Mesenchymal stem cell (in vitro differentiated cells and primary cell): Measurements from ENCODE around the gene USP47.

Experiments used
- DNase-seq: peaks from one replicate; pipeline ENCODE4 v3.0.0-alpha.2; 2013
- H2AFZ ChIP-seq: one replicate; pipeline ENCODE4 v1.6.1; 2013; ENCODE audit warnings: low read depth, mild to moderate bottlenecking, control low read depth, inconsistent platforms, low read length, moderate library complexity
- H2AK5ac ChIP-seq: 2 replicates; pipeline ENCODE4 v1.6.1; 2013; ENCODE audit warnings: low read length, moderate library complexity, mild to moderate bottlenecking, inconsistent platforms; ENCODE audit not compliant: severe bottlenecking
- H2BK120ac ChIP-seq: one replicate; pipeline ENCODE4 v1.6.1; 2013; ENCODE audit warnings: low read depth, mild to moderate bottlenecking, inconsistent platforms, low read length, moderate library complexity
- H2BK12ac ChIP-seq, 2 experiments: one replicate each; pipeline ENCODE4 v1.6.1; 2013; ENCODE audit warnings: inconsistent platforms in 2 of 2, low read length in 2 of 2, mild to moderate bottlenecking in 2 of 2, moderate library complexity in 2 of 2, control low read depth in 1 of 2
- H2BK15ac ChIP-seq: one replicate; pipeline ENCODE4 v1.6.1; 2013; ENCODE audit warnings: mild to moderate bottlenecking, low read depth, inconsistent platforms; ENCODE audit not compliant: poor library complexity, severe bottlenecking
- H2BK5ac ChIP-seq: 2 replicates; pipeline ENCODE4 v1.6.1; 2013; ENCODE audit warnings: low read depth, mild to moderate bottlenecking, low read length, control low read depth, inconsistent platforms; ENCODE audit not compliant: poor library complexity, severe bottlenecking
- H3K14ac ChIP-seq, 2 experiments: one replicate each; pipeline ENCODE4 v1.6.1; 2013; ENCODE audit warnings: inconsistent platforms in 2 of 2, low read length in 2 of 2, control low read depth in 1 of 2, mild to moderate bottlenecking in 1 of 2, moderate library complexity in 1 of 2
- H3K18ac ChIP-seq, 2 experiments: one replicate each; pipeline ENCODE4 v1.6.1; 2013; ENCODE audit warnings: inconsistent platforms in 2 of 2, low read length in 2 of 2, control low read depth in 1 of 2, low read depth in 1 of 2, mild to moderate bottlenecking in 1 of 2
- H3K23ac ChIP-seq, 2 experiments: one replicate each; pipeline ENCODE4 v1.6.1; 2013; ENCODE audit warnings: inconsistent platforms in 2 of 2, low read length in 2 of 2, mild to moderate bottlenecking in 2 of 2, moderate library complexity in 2 of 2, control low read depth in 1 of 2
- H3K27ac ChIP-seq: 2 replicates; pipeline ENCODE4 v1.5.1; 2013; ENCODE audit warnings: mild to moderate bottlenecking, moderate library complexity, low read length, control low read depth, inconsistent platforms; ENCODE audit not compliant: poor library complexity, severe bottlenecking
- H3K27me3 ChIP-seq, 2 experiments: 2 replicates each; pipeline versions ENCODE4 v1.6.1 to v1.7.0; 2013; ENCODE audit warnings: low read length in 2 of 2, mild to moderate bottlenecking in 2 of 2, moderate library complexity in 2 of 2, control low read depth in 1 of 2, inconsistent platforms in 1 of 2; ENCODE audit not compliant: control insufficient read depth in 1 of 2, insufficient read depth in 1 of 2
- H3K36me3 ChIP-seq, 2 experiments: 2 replicates each; pipeline versions ENCODE4 v1.6.1 to v1.7.0; 2013; ENCODE audit warnings: low read length in 2 of 2, control low read depth in 1 of 2, inconsistent platforms in 1 of 2, low read depth in 1 of 2, mild to moderate bottlenecking in 1 of 2; ENCODE audit not compliant: insufficient read depth in 2 of 2, control insufficient read depth in 1 of 2
- H3K4ac ChIP-seq, 2 experiments: one replicate each; pipeline ENCODE4 v1.6.1; 2013; ENCODE audit warnings: inconsistent platforms in 2 of 2, low read length in 2 of 2, mild to moderate bottlenecking in 2 of 2, moderate library complexity in 2 of 2, control low read depth in 1 of 2, low read depth in 1 of 2
- H3K4me1 ChIP-seq: 2 replicates; pipeline ENCODE4 v1.6.1; 2013; ENCODE audit warnings: low read depth, low read length, control low read depth; ENCODE audit not compliant: control insufficient read depth, insufficient read depth
- H3K4me2 ChIP-seq: 2 replicates; pipeline ENCODE4 v1.6.1; 2013; ENCODE audit warnings: low read length, mild to moderate bottlenecking, inconsistent platforms; ENCODE audit not compliant: poor library complexity, severe bottlenecking
- H3K4me3 ChIP-seq, 2 experiments: 2 replicates each; pipeline versions ENCODE4 v1.5.1 to v1.7.0; 2013; ENCODE audit warnings: low read length in 2 of 2, mild to moderate bottlenecking in 2 of 2, control low read depth in 1 of 2, low read depth in 1 of 2; ENCODE audit not compliant: insufficient read depth in 1 of 2
- H3K79me1 ChIP-seq: replicated peaks from 2 replicates; pipeline ENCODE4 v1.6.1; 2013; ENCODE audit warnings: mild to moderate bottlenecking, control low read depth, low read length, inconsistent platforms; ENCODE audit not compliant: poor library complexity, severe bottlenecking
- H3K9ac ChIP-seq: 2 replicates; pipeline ENCODE4 v1.7.0; 2013; ENCODE audit warnings: mild to moderate bottlenecking, low read length, moderate library complexity
- H3K9me3 ChIP-seq: 2 replicates; pipeline ENCODE4 v1.7.0; 2013; ENCODE audit warnings: mild to moderate bottlenecking, low read length; ENCODE audit not compliant: control insufficient read depth
- H4K8ac ChIP-seq: one replicate; pipeline ENCODE4 v1.6.1; 2013; ENCODE audit warnings: inconsistent platforms, mild to moderate bottlenecking, low read length, moderate library complexity
- H4K91ac ChIP-seq: one replicate; pipeline ENCODE4 v1.6.1; 2013; ENCODE audit warnings: mild to moderate bottlenecking, low read length, inconsistent platforms
- WGBS: methylation state at CpG from one replicate; pipeline ENCODE4 v1.1.7; 2013; ENCODE audit warnings: mixed read lengths; 5-methylcytosine and 5-hydroxymethylcytosine counted together

The USP47 gene

DNA sequence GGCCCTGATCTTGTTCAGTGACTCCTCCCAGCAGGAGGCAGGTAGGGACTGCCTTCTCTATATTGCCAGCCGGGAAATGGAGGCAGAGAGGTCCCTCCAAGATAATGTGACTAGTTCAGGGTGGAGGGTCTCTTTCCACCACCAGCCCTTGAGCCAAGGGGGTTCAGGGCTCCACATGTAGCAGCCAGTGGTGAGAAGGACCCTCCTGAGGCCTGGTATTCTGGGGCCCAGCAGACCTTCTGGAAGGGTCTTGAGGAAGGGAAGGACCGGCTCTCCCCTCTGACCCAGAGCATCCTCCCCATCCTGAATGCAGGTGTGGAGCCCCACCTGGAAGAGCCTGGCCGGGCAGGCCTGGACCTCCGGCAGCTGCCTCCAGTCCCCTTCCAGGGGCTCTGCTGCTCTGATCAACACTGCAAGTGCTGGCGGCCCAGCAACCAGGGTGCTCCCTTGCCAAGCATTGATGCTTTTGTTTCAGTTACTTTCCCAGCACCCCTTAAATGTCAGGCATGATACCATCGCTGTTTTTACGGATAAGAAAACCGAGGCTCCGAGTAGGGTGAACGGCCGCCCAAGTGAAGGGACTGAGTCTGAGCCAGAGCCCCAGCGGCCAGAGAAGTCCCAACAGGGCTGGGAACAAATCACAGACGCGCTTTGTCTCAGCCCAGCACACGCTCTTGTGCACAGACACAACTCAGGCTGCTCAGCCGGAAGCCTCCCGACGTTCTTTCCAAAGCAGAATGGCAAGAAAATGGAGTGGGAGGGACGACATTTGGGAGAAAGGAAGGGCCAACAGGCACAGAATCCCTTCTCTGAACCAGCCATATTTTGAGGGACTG is 127.8 kb downstream of the USP47 start:
- Histone ChIP-seq H3K4me2 (no peak overlapping the region), H2AFZ (no peak overlapping the region), H2BK12ac (no peak overlapping the region), H3K27me3 (no peaks in the 10 kb centered on the region), H3K79me1 (peaks cover 28% of the 10 kb centered on the region), H3K36me3 (peaks cover 0 to 62% of the 10 kb centered on the region in 2 experiments), H3K18ac (peak overlapping the region in 1 of 2 experiments; percentile 11), H3K4me3 (no peak overlapping the region), H4K91ac (no peak overlapping the region), H3K9ac (peak overlapping the region; percentile 12), H3K4ac (peak overlapping the region in 1 of 2 experiments; percentile 43), H3K14ac (no peak overlapping the region), H2BK15ac (no peak overlapping the region), H2BK120ac (no peak overlapping the region), H3K23ac (peak overlapping the region in 1 of 2 experiments; percentile 35), H2AK5ac (no peak overlapping the region), H3K27ac (no peak overlapping the region), H2BK5ac (no peak overlapping the region), H3K9me3 (no peaks in the 10 kb centered on the region), H4K8ac (no peak overlapping the region), H3K4me1 (peaks cover 29% of the 10 kb centered on the region)
- no peak for DNase-seq
- WGBS: 97% methylated on average over 19 of the region's 19 CpGs

DNA sequence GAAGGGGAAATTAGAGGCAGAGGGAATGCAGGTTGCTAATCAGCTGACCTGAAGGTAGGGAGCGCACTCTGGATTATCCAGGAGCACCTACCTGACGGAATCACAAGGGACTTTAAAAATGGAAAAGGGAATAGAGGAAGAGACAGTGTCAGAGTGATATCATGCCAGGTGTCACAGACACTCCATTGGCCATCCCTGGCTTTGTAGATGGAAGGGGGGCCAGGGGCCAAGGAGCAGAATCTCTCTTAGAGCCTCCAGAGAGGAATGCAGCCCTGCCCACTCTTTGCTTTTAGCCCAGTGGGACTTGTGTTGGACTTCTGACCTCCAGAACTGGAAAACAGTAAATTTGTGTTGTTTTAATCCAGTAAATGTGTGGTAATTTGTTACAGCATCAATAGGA is 128.8 kb downstream of the USP47 start:
- Histone ChIP-seq H3K9me3 (no peaks in the 10 kb centered on the region), H3K4ac (no peak overlapping the region), H3K14ac (no peak overlapping the region), H4K91ac (no peak overlapping the region), H2BK15ac (no peak overlapping the region), H3K9ac (no peak overlapping the region), H3K4me1 (peaks cover 35% of the 10 kb centered on the region), H3K23ac (no peak overlapping the region), H2BK120ac (no peak overlapping the region), H2AK5ac (no peak overlapping the region), H2BK5ac (no peak overlapping the region), H3K4me3 (no peak overlapping the region), H3K27me3 (no peaks in the 10 kb centered on the region), H2BK12ac (no peak overlapping the region), H3K36me3 (peaks cover 0 to 57% of the 10 kb centered on the region in 2 experiments), H2AFZ (no peak overlapping the region), H4K8ac (no peak overlapping the region), H3K18ac (no peak overlapping the region), H3K4me2 (no peak overlapping the region), H3K79me1 (peaks cover 28% of the 10 kb centered on the region), H3K27ac (no peak overlapping the region)
- whole genome bisulfite sequencing: 96% methylated on average over 2 of the region's 2 CpGs
- no peak for DNase-seq

DNA sequence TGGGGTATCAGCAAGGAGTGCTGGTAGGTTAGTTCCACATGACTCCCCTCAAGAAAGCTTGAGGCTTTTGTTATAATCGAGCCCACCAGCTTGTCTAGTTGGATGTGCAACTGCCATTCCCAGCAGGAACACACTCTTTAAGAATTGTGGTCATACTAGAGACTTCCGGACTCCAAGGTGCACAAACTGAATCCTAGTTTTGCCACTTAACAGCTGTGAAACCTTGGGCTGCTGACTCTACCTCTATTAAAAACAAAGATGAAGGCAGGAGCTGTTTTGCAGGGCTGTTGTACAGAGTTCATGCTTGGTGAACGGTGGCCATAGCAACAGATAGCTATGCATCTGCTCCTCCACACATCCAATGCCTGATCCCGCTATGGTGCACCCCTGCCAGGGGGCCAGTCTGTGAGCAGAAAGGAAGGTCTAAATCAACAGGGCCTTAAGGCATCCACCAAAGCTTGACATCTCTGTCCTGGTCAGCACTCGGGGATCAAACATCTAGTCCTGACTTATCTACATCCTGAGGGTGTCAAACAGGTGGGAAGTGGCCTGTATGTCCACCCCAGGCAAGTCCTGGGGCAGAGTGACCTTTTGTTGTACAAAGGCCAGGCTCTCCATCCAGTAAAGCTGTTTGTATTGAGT is 130.3 kb downstream of the USP47 start:
- no peak overlapping the region for H2BK15ac ChIP-seq
- no peak overlapping the region for H2BK120ac ChIP-seq
- WGBS: 90% methylated on average over 5 of the region's 5 CpGs
- no peak overlapping the region for H3K23ac ChIP-seq
- H4K91ac ChIP-seq: peak overlapping the region; percentile 64
- H2BK5ac ChIP-seq: no peak overlapping the region
- H3K14ac ChIP-seq: peak overlapping the region in 1 of 2 experiments; percentile 0
- H3K18ac ChIP-seq: peak overlapping the region in 1 of 2 experiments; percentile 6
- peaks cover 45% of the 10 kb centered on the region for H3K4me1 ChIP-seq
- H3K27ac ChIP-seq: no peak overlapping the region
- H3K9me3 ChIP-seq: no peaks in the 10 kb centered on the region
- H3K9ac ChIP-seq: no peak overlapping the region
- no peaks in the 10 kb centered on the region for H3K27me3 ChIP-seq
- peak overlapping the region in 1 of 2 experiments; percentile 13 for H3K4ac ChIP-seq
- no peak overlapping the region for H2AFZ ChIP-seq
- H2BK12ac ChIP-seq: peak overlapping the region in 1 of 2 experiments; percentile 15
- H2AK5ac ChIP-seq: no peak overlapping the region
- H3K4me3 ChIP-seq: no peak overlapping the region
- peak overlapping the region; percentile 60 for H4K8ac ChIP-seq
- H3K79me1 ChIP-seq: peaks cover 31% of the 10 kb centered on the region
- DNase-seq: no peak
- peaks cover 0 to 42% of the 10 kb centered on the region in 2 experiments for H3K36me3 ChIP-seq
- no peak overlapping the region for H3K4me2 ChIP-seq

DNA sequence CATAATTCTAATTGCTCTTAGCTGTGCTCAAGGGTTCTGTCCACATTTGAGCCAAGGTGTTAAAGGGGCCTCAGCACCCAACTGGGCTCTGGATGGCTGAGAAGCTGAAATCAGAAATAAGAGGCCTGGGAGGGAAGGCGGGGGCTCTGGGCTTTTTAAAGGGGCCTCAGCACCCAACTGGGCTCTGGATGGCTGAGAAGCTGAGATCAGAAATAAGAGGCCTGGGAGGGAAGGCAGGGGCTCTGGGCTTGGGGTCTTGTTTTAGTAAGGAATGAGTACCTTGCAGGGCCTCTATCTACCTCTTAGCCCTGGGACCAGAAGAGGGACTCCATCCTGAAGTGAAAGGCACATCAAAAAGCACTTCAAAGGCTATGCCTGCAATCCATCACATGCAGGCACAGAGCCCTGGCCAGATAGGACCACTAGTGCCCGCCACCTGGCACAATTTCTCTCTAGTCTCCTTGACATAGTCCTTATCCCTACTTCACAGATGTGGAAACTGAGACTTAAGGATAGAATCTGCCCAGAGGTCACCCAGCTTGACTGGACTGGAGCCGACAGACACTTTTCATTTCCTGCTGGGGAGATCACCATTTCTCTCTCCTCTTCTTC is 131.1 kb downstream of the USP47 start:
- no peak for DNase-seq
- Histone ChIP-seq H3K4ac (peak overlapping the region; percentile 27 to 54), H4K8ac (peak overlapping the region; percentile 27), H3K9ac (no peak overlapping the region), H2BK5ac (no peak overlapping the region), H3K27me3 (no peaks in the 10 kb centered on the region), H2BK15ac (no peak overlapping the region), H3K4me3 (no peak overlapping the region), H4K91ac (peak overlapping the region; percentile 63), H3K9me3 (no peaks in the 10 kb centered on the region), H3K23ac (no peak overlapping the region), H2AFZ (no peak overlapping the region), H3K18ac (peak overlapping the region in 1 of 2 experiments; percentile 55), H3K4me1 (peaks cover 47% of the 10 kb centered on the region), H3K14ac (peak overlapping the region in 1 of 2 experiments; percentile 53), H2BK12ac (peak overlapping the region in 1 of 2 experiments; percentile 59), H3K79me1 (peaks cover 26% of the 10 kb centered on the region), H2BK120ac (no peak overlapping the region), H3K27ac (no peak overlapping the region), H2AK5ac (peak overlapping the region; percentile 32), H3K4me2 (no peak overlapping the region), H3K36me3 (peaks cover 0 to 34% of the 10 kb centered on the region in 2 experiments)
- 63% methylated on average over 3 of the region's 3 CpGs for WGBS
